NCI-H1694 (cell line): ENCODE measurements around the gene PLEKHA6.
A peak's percentile ranks its signal among the peaks of the same experiment; 100 is the strongest.

Source experiments
- DNase-seq: peaks from one replicate; lab custom pipeline; 2025; lab: John Stamatoyannopoulos, UW

Gene PLEKHA6

GRCh38 chr1:204286315-204286714 lies 73.4 kb downstream of the PLEKHA6 start:
- DNase-seq: no peak

DNA sequence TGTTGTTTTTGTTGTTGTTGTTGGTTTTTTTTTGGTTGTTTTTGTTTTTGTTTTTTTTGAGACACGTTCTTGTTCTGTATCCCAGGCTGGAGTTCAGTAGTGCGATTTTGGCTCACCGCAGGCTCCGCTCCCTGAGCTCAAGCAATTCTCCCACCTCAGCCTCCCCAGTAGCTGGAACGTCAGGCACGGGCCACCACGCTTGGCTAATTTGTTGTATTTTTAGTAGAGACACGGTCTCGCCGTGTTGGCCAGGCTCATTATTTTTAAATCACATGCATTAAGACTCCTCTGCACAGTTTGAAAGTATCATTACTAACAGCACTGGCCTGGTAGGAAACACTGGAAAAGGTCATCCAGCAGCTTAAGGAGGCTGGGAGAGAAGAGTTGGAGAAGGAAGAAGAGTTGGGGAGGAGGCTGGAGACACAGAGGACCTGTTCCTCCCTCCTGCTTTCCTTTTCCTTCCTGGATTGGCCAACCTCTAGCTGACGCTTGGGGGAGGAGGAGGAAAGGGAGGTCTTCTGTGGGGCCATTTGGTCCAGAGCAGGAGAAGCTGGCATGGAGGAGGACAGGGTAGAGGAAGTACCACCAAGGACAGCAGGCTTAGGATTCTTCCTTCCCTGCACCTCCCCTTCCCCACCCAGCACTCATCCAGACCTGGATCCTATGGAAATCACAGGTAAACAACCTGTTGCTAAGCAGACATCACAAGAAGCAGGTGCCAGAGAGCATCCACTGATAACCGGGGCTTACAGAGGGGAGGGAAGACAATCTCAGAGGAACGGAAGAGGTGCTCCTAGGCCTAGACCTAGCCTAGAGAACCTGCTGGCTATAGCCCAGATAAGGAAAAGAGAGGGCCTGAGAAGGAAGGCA lies 74.1 kb downstream of the PLEKHA6 start:
- no peak for DNase-seq

GRCh38 chr1:204284929-204285328 lies 74.8 kb downstream of the PLEKHA6 start:
- DNase-seq: no peak

DNA sequence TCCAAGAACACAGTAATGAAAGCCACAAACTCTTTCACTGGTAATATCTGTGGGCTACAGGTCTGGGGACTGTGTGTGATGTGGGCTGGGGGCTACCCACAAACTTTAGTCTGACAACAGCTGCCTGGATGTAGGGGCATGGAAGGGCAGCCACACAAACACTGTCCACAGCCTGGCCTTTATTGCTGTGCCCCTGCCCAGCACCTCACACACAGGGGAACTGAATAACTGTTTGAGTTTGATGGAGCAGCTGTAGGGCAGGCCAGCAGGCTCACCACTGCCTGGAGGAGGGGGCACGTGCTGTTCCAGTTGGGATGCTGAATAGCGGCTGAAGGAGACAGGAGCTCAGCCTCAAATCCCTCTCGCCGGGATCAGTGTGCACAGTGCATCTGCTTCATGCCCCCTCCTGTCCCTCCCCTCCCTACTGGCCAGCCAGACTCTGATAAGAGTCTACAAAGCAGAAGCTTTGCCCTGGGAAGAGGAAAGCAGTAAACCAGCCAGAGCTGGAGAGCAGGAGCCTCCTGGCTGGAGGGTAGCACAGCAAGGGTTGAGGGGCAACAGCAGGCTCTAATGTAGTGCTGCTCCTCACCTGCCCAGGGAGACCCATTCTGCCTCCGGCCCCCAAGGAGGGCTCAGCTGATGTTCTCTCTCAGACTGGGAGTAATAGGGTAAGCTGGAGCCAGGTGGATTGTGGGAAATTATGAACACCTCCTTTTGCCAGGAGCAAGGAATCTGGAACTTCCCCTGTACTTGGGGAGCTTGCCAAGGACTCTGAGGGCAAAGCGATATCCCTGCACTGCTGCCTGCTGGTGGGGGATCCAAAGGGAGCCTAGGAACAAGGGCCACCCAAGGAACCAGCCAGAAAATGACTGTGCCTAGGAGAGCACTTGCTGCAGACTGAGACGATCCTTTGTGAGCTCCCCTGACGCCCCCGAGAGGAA lies 75.7 kb downstream of the PLEKHA6 start:
- no peak for DNase-seq

DNA sequence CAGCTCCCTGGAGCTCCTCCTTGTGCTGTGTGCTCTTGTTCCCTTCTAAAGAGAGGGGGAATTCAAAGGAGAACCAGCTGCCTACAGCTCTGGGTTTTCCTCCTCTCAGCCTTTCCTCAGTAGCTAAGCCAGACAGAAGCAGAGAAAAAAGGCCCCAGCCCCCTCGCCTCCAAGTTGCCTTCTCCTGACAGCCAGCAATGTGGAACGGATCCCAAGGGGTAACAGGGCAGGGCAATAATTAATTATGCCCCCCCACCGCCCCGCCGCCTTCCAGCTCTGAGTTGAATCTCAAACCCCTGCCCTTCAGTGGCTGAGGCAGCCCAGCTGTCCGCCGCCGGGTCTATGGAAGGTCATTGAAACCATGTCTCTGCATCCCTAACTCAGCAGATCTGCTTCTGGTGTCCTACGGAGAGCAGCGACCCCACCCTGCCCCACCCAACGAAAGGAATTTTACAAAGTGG lies 76.9 kb downstream of the PLEKHA6 start:
- DNase-seq: no peak

- DNase-seq: no peak
Observed at GRCh38 chr1:204280099-204280961, 79.4 kb downstream of the PLEKHA6 start.

DNA sequence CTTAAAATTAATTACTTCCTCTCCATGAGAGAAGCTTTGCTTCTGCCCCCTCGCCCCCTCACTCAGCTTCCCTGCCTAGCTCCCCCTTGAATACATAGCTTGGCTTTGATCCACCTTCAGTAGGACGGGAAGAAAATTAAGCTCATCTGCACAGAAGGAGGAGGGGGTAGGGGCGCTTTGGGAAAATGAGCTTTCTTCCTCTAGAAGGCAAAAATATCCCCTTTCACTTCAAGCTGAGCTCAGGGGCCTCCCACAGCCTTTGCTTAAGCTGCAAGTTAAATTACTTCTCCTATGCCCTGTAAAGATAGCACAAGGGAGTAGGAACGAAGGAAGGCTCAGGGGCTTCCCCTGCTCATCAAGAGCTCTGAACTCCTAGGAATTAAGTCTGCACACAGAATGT lies 80.8 kb downstream of the PLEKHA6 start:
- no peak for DNase-seq

DNA sequence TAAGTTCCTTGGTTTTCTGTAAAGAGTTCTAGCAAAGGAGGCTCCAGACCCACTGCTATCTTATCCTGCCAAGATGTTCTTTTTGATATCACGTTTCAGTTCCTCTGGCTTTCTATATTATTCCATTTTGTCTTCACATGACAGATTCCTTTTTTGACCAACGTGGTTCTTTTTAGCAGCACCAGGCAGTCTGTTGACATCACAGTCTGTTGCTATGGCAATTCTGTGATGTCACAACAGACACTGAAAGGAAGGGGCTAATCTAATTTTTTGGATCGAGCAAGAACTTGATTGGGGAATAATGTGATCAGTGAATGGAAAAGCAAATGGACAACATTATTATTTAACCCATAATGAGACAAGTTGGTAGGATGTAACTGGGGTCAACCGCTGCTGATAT lies 81.5 kb downstream of the PLEKHA6 start:
- no peak for DNase-seq

- DNase-seq: no peak
Observed at GRCh38 chr1:204277563-204278219, 82.0 kb downstream of the PLEKHA6 start.

- DNase-seq: no peak
Observed at GRCh38 chr1:204275695-204276370, 83.9 kb downstream of the PLEKHA6 start.

GRCh38 chr1:204274446-204274845 lies 85.3 kb downstream of the PLEKHA6 start:
- DNase-seq: no peak

GRCh38 chr1:204272505-204272904 lies 87.2 kb downstream of the PLEKHA6 start:
- no peak for DNase-seq

DNA sequence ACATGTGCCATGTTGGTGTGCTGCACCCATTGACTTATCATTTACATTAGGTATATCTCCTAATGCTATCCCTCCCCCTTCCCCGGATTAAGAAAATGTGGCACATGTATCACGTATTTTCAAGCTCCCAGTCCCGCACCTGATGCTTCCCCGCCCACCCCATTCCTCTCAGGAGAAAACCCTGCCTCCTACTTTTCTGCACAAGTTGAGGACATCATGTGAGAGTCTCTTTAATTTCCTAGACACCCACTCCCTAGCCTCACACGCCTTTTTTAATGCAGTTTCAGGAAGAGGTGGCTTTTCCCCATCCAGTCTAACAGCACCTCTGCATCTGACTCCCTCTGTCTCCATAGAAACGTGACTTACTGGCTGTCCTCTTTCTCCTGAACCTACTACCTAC lies 87.8 kb downstream of the PLEKHA6 start:
- DNase-seq: no peak

GRCh38 chr1:204268101-204268500 lies 91.6 kb downstream of the PLEKHA6 start:
- DNase-seq: no peak

- no peak for DNase-seq
Observed at GRCh38 chr1:204267191-204267601, 92.5 kb downstream of the PLEKHA6 start.

GRCh38 chr1:204266504-204267034 lies 93.2 kb downstream of the PLEKHA6 start:
- DNase-seq: no peak

GRCh38 chr1:204265665-204266064 lies 94.1 kb downstream of the PLEKHA6 start:
- no peak for DNase-seq

DNA sequence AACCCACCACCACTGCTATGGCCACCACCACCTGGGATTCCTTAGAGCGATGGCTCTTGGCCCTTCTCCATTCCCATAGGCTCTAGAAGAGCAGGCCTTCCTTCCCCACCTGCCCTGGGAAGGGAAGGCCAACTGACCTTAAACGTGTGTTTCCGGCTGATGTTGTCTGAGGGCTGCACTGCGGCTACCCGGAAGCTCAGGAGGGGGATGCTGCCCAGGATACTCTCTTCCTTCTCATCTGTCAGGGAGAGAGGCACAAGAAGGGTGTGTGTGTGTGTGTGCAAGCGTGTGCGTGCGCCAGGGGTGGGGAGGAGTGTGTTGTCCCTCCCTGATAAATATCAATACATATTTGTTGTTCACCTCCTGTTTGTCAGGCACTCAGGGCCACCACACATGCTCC lies 94.9 kb downstream of the PLEKHA6 start:
- no peak for DNase-seq

- peak; percentile 66 for DNase-seq
Observed at GRCh38 chr1:204263254-204263910, 96.3 kb downstream of the PLEKHA6 start.
